ENCODE data around the gene CNOT11. TPM values are rescaled to one million over a fixed set of nuclear protein-coding genes. Genes with fewer than 3 reads are reported as not detected.
"Not testable (repeated sequence)": the region's sequence is repeated elsewhere in the genome, so short reads cannot be mapped to it uniquely, and the experiment has no call there.

The CNOT11 gene
- total and polyA plus RNA-seq, 8 donors, result 32.6 to 53.3 (median 47.4) TPM

- no peak for DNase-seq
- intact Hi-C loops (cut with DNase I), result loop anchor here in 1 of 2 donors (10.0 kb wide), 1 partner anchor 174 kb away; no protein-coding TSS in a partner anchor
- no peak for TF ChIP-seq CTCF (IDR thresholded peaks at IDR 0.05)
- Histone ChIP-seq H3K27ac (no peak overlapping the region), H3K4me3 (no peak overlapping the region), H3K36me3 (no peaks in the 10 kb centered on the region), H3K4me1 (peaks cover 0 to 7% of the 10 kb centered on the region in 2 donors), H3K9me3 (peaks cover 0 to 4% of the 10 kb centered on the region in 2 donors), H3K27me3 (no peaks in the 10 kb centered on the region)
- no peak for ATAC-seq
Measured at GRCh38 chr2:101208830-101209229, 43.9 kb upstream of the CNOT11 start.

- peaks cover 0 to 4% of the 10 kb centered on the region in 2 donors for H3K4me1 ChIP-seq
- DNase-seq (no peak), ATAC-seq (no peak)
- intact Hi-C loops (cut with DNase I), result no loop called here
- H3K27ac ChIP-seq, result no peak overlapping the region
- no peaks in the 10 kb centered on the region for H3K36me3 ChIP-seq
- no peak overlapping the region for H3K4me3 ChIP-seq
- H3K9me3 ChIP-seq, result no peaks in the 10 kb centered on the region
- H3K27me3 ChIP-seq, result no peaks in the 10 kb centered on the region
- no peak for TF ChIP-seq CTCF (IDR thresholded peaks at IDR 0.05)
Measured at GRCh38 chr2:101219246-101219645, 33.4 kb upstream of the CNOT11 start.

- DNase-seq; H3K4me1 ChIP-seq; H3K4me3 ChIP-seq; ATAC-seq; H3K27ac ChIP-seq; H3K27me3 ChIP-seq; intact Hi-C loops (cut with DNase I); H3K36me3 ChIP-seq; H3K9me3 ChIP-seq: not testable (repeated sequence)
Measured at GRCh38 chr2:101220091-101220490, 32.6 kb upstream of the CNOT11 start.

GRCh38 chr2:101223814-101224231, 28.9 kb upstream of the CNOT11 start:
- Histone ChIP-seq H3K27ac (no peak overlapping the region), H3K27me3 (no peaks in the 10 kb centered on the region), H3K4me3 (no peak overlapping the region), H3K9me3 (no peaks in the 10 kb centered on the region), H3K4me1 (peaks cover 0 to 5% of the 10 kb centered on the region in 2 donors), H3K36me3 (no peaks in the 10 kb centered on the region)
- intact Hi-C loops (cut with DNase I), result no loop called here
- TF ChIP-seq CTCF (IDR thresholded peaks at IDR 0.05), result no peak
- no peak for DNase-seq
- ATAC-seq, result peak; percentile 21

- TF ChIP-seq CTCF (IDR thresholded peaks at IDR 0.05), result no peak
- Histone ChIP-seq H3K4me1 (no peaks in the 10 kb centered on the region), H3K27me3 (no peaks in the 10 kb centered on the region), H3K36me3 (no peaks in the 10 kb centered on the region), H3K27ac (no peak overlapping the region), H3K9me3 (peaks cover 0 to 3% of the 10 kb centered on the region in 2 donors), H3K4me3 (no peak overlapping the region)
- ATAC-seq, result no peak
- intact Hi-C loops (cut with DNase I), result no loop called here
- no peak for DNase-seq
Measured at GRCh38 chr2:101230541-101231001, 22.1 kb upstream of the CNOT11 start.

GRCh38 chr2:101231240-101231639, 21.4 kb upstream of the CNOT11 start:
- no peak for ATAC-seq
- H3K4me3 ChIP-seq, result no peak overlapping the region
- no peaks in the 10 kb centered on the region for H3K4me1 ChIP-seq
- DNase-seq, result no peak
- H3K9me3 ChIP-seq, result peaks cover 0 to 7% of the 10 kb centered on the region in 2 donors
- H3K36me3 ChIP-seq, result no peaks in the 10 kb centered on the region
- intact Hi-C loops (cut with DNase I), result no loop called here
- H3K27me3 ChIP-seq, result no peaks in the 10 kb centered on the region
- no peak overlapping the region for H3K27ac ChIP-seq
- no peak for TF ChIP-seq CTCF (IDR thresholded peaks at IDR 0.05)

All from left lung (tissue), 10 donors.